ENCODE data around the gene TM4SF18.

TM4SF18 gene

GRCh38 chr3:149373235-149374125 is 40.0 kb upstream of the TM4SF18 start:
- DNase-seq (ENCODE audit: low spot score): no peak
- TF ChIP-seq CTCF (IDR thresholded peaks at IDR 0.05; ENCODE audit: borderline replicate concordance, control extremely low read depth, extremely low read depth, insufficient read depth, missing control alignments): no peak
- in situ Hi-C loops (cut with MboI; ENCODE audit: low sequenced_read_pairs, unreplicated experiment): no loop called here

GRCh38 chr3:149371723-149372114 is 38.3 kb upstream of the TM4SF18 start:
- in situ Hi-C loops (cut with MboI; ENCODE audit: low sequenced_read_pairs, unreplicated experiment): no loop called here
- no peak for TF ChIP-seq CTCF (IDR thresholded peaks at IDR 0.05; ENCODE audit: borderline replicate concordance, control extremely low read depth, extremely low read depth, insufficient read depth, missing control alignments)
- no peak for DNase-seq (ENCODE audit: low spot score)

- in situ Hi-C loops (cut with MboI; ENCODE audit: low sequenced_read_pairs, unreplicated experiment): no loop called here
- TF ChIP-seq CTCF (IDR thresholded peaks at IDR 0.05; ENCODE audit: borderline replicate concordance, control extremely low read depth, extremely low read depth, insufficient read depth, missing control alignments): no peak
- DNase-seq (ENCODE audit: low spot score): no peak
Measured at GRCh38 chr3:149371001-149371722, 37.7 kb upstream of the TM4SF18 start.

- no peak for DNase-seq (ENCODE audit: low spot score)
- in situ Hi-C loops (cut with MboI; ENCODE audit: low sequenced_read_pairs, unreplicated experiment): no loop called here
- TF ChIP-seq CTCF (IDR thresholded peaks at IDR 0.05; ENCODE audit: borderline replicate concordance, control extremely low read depth, extremely low read depth, insufficient read depth, missing control alignments): no peak
Measured at GRCh38 chr3:149369991-149370866, 36.8 kb upstream of the TM4SF18 start.

GRCh38 chr3:149368674-149369497 is 35.5 kb upstream of the TM4SF18 start:
- no peak for TF ChIP-seq CTCF (IDR thresholded peaks at IDR 0.05; ENCODE audit: borderline replicate concordance, control extremely low read depth, extremely low read depth, insufficient read depth, missing control alignments)
- no peak for DNase-seq (ENCODE audit: low spot score)
- in situ Hi-C loops (cut with MboI; ENCODE audit: low sequenced_read_pairs, unreplicated experiment): no loop called here
